Measurements from ENCODE around the gene IVL. TPM values are rescaled to one million over a fixed set of nuclear protein-coding genes. Genes with fewer than 3 reads are reported as not detected.

IVL gene
- total and polyA plus RNA-seq, 7 donors: 0.03 to 1.2 TPM; not detected in 5

DNA sequence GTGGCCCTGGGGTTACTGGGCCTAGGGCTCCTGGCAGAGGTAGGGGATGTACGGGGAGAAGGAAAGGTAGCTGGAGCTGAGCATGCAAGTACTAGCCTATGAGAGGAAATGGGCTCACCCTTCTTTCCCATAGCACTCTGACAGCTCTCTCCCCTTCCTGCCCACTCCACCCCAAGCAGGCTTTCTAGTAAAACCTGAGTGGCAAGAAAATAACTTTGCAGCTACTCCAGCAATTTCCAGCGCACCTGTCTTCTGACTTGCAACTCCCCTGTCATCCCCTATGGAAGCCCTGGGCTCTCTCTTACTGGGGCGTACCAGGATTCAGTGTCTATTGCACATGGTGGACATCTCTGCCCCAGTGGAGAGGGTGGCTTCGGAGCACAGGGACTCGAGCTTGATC, 6.7 kb upstream of the IVL start:
- Histone ChIP-seq H3K9me3 (no peaks in the 10 kb centered on the region), H3K27ac (no peak overlapping the region), H3K36me3 (no peaks in the 10 kb centered on the region), H3K4me1 (no peaks in the 10 kb centered on the region), H3K4me3 (no peak overlapping the region), H3K27me3 (peaks cover 0 to 4% (median 0%) of the 10 kb centered on the region in 3 donors)
- intact Hi-C loops (cut with DNase I): no loop called here
- TF ChIP-seq POLR2A (IDR thresholded peaks at IDR 0.05) (no peak), POLR2AphosphoS5 (IDR thresholded peaks at IDR 0.05) (no peak), EP300 (IDR thresholded peaks at IDR 0.05) (no peak)
- TF ChIP-seq, protein P1, sequence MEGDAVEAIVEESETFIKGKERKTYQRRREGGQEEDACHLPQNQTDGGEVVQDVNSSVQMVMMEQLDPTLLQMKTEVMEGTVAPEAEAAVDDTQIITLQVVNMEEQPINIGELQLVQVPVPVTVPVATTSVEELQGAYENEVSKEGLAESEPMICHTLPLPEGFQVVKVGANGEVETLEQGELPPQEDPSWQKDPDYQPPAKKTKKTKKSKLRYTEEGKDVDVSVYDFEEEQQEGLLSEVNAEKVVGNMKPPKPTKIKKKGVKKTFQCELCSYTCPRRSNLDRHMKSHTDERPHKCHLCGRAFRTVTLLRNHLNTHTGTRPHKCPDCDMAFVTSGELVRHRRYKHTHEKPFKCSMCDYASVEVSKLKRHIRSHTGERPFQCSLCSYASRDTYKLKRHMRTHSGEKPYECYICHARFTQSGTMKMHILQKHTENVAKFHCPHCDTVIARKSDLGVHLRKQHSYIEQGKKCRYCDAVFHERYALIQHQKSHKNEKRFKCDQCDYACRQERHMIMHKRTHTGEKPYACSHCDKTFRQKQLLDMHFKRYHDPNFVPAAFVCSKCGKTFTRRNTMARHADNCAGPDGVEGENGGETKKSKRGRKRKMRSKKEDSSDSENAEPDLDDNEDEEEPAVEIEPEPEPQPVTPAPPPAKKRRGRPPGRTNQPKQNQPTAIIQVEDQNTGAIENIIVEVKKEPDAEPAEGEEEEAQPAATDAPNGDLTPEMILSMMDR (IDR thresholded peaks at IDR 0.05): no peak
- DNase-seq: no peak
- WGBS, 2 donors: 71 to 75% methylated on average over 5 of the region's 5 CpGs

DNA sequence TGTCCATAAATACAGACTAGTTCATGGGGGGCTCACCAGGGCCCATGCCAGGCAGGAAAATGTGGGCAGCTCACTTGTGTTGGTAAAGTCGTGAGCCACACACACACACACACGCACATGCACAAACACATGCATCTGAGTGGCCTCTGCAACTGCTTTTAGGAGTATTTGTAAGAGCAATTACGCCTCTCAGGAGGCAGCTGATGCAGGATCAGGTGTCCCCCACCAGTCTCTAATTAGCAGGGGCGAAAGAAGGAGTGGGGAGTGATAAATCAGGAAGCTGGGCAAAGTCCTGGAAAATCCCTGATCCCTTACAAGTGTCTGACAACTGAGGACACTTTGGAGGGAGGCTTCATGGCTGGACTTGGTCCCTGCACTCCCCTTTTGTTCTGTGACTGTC, 5.7 kb upstream of the IVL start:
- Histone ChIP-seq H3K27me3 (peaks cover 0 to 4% (median 0%) of the 10 kb centered on the region in 3 donors), H3K9me3 (no peaks in the 10 kb centered on the region), H3K4me3 (no peak overlapping the region), H3K36me3 (no peaks in the 10 kb centered on the region), H3K4me1 (no peaks in the 10 kb centered on the region), H3K27ac (no peak overlapping the region)
- WGBS, 2 donors: 52 to 56% methylated on average over 4 of the region's 4 CpGs
- DNase-seq: no peak
- intact Hi-C loops (cut with DNase I): no loop called here
- TF ChIP-seq POLR2AphosphoS5 (IDR thresholded peaks at IDR 0.05) (no peak), POLR2A (IDR thresholded peaks at IDR 0.05) (no peak), EP300 (IDR thresholded peaks at IDR 0.05) (no peak)
- TF ChIP-seq, protein P1 (IDR thresholded peaks at IDR 0.05): no peak

DNA sequence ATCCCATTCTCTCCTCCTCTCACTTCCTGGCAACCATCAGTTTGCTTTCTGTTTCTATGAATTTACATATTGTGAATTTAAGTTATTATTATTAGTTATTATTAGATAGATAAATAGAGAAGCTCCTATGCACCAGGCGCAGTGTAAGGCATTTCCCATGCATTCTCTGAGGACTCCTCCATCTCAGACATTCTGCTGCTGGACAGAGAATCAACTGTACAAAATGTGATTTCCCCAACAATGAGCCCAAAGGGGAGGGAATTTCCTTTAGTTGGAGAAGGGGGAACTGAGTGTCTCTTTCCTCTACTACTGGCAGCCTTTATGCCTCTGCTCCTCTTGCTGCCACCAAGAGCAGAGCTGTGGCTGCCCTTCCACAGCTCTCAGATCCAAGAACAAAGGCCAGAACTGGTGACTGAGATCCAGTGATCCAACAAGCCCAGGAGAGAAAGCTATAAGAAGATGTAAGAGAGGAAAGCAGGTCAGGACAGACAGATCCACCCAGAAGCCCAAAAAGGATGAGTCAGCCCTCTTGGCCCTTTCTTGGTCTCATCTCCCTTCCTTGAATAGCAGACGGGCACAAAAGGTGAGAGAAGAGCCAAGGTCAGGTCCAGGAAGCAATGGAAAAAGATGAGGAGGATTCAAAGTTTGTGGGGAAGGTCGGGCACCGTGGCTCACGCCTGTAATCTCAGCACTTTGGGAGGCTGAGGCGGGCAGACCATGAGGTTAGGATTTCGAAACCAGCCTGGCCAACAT, 3.5 kb upstream of the IVL start:
- no peak for TF ChIP-seq EP300 (IDR thresholded peaks at IDR 0.05)
- TF ChIP-seq POLR2AphosphoS5 (IDR thresholded peaks at IDR 0.05): no peak
- TF ChIP-seq POLR2A (IDR thresholded peaks at IDR 0.05): no peak
- TF ChIP-seq, protein P1 (IDR thresholded peaks at IDR 0.05): no peak
- intact Hi-C loops (cut with DNase I): no loop called here
- DNase-seq: no peak
- Histone ChIP-seq H3K36me3 (no peaks in the 10 kb centered on the region), H3K9me3 (no peaks in the 10 kb centered on the region), H3K4me3 (no peak overlapping the region), H3K27me3 (peaks cover 0 to 11% (median 0%) of the 10 kb centered on the region in 3 donors), H3K4me1 (no peaks in the 10 kb centered on the region), H3K27ac (no peak overlapping the region)
- WGBS, 2 donors: 69 to 86% methylated on average over 7 of the region's 7 CpGs

DNA sequence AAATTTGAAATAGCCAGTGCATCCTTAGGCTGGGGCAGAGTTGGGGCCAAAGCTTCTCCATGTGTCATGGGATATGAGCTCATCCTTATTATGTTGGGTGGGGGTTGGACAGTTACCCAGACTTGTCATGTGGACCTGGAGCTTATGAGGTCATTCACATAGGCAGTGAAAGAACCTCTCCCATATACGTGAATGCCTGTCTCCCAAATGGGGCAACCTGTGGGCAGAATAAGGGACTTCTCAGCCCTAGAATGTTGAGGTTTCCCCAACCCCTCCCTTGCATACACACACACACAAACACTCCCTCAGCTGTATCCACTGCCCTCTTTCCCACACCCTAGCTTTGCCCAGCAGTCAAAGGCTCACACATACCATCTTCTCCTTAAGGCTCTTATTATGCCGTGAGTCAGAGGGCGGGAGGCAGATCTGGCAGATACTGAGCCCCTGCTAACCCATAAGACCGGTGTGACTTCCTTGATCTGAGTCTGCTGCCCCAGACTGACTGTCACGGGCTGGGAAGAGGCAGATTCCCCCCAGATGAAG, 2.3 kb upstream of the IVL start:
- 42 to 62% methylated on average over 5 of the region's 5 CpGs for WGBS, 2 donors

More for the DNA sequence above, 2.3 kb upstream of the IVL start:
- Histone ChIP-seq H3K9me3 (no peaks in the 10 kb centered on the region), H3K27me3 (peaks cover 0 to 11% (median 0%) of the 10 kb centered on the region in 3 donors), H3K27ac (no peak overlapping the region), H3K36me3 (no peaks in the 10 kb centered on the region), H3K4me1 (no peaks in the 10 kb centered on the region), H3K4me3 (no peak overlapping the region)
- TF ChIP-seq POLR2A (IDR thresholded peaks at IDR 0.05) (no peak), POLR2AphosphoS5 (IDR thresholded peaks at IDR 0.05) (no peak), EP300 (IDR thresholded peaks at IDR 0.05) (no peak)
- TF ChIP-seq, protein P1 (IDR thresholded peaks at IDR 0.05): no peak
- intact Hi-C loops (cut with DNase I): no loop called here
- DNase-seq: no peak
